GM19238 (cell line): ENCODE measurements around the gene SH2D1B.
"Not testable (repeated sequence)": the region's sequence is repeated elsewhere in the genome, so short reads cannot be mapped to it uniquely, and the experiment has no call there.

Experiments
- DNase-seq: peaks from one replicate; pipeline ENCODE4 v3.0.0; 2011; ENCODE audit warnings: low spot score; ENCODE audit not compliant: insufficient read length

The SH2D1B gene

GRCh38 chr1:162412002-162412401 is at the start of gene SH2D1B:
Gene SH2D1B (minus strand): TSS chr1:162412136. CDS start chr1:162412016, 120 bp downstream.
- no peak for DNase-seq

GRCh38 chr1:162458236-162458635 is 46.3 kb upstream of the SH2D1B start:
- DNase-seq, result no peak

GRCh38 chr1:162456323-162456722 is 44.4 kb upstream of the SH2D1B start:
- no peak for DNase-seq

- not testable (repeated sequence) for DNase-seq
Observed at GRCh38 chr1:162454361-162454760, 42.4 kb upstream of the SH2D1B start.

GRCh38 chr1:162446946-162447345 is 35.0 kb upstream of the SH2D1B start:
- no peak for DNase-seq

GRCh38 chr1:162444903-162445302 is 33.0 kb upstream of the SH2D1B start:
- DNase-seq, result no peak

GRCh38 chr1:162432977-162433713 is 21.2 kb upstream of the SH2D1B start:
- DNase-seq, result not testable (repeated sequence)

- DNase-seq, result no peak
Observed at GRCh38 chr1:162430583-162430982, 18.6 kb upstream of the SH2D1B start.

GRCh38 chr1:162422662-162423375 is 10.9 kb upstream of the SH2D1B start:
- DNase-seq, result no peak

- no peak for DNase-seq
Observed at GRCh38 chr1:162421258-162422164, 9.6 kb upstream of the SH2D1B start.

- no peak for DNase-seq
Observed at GRCh38 chr1:162420120-162420519, 8.2 kb upstream of the SH2D1B start.

- not testable (repeated sequence) for DNase-seq
Observed at GRCh38 chr1:162419450-162419931, 7.6 kb upstream of the SH2D1B start.

GRCh38 chr1:162418584-162418983 is 6.6 kb upstream of the SH2D1B start:
- not testable (repeated sequence) for DNase-seq

- no peak for DNase-seq
Observed at GRCh38 chr1:162417650-162418049, 5.7 kb upstream of the SH2D1B start.

- no peak for DNase-seq
Observed at GRCh38 chr1:162416909-162417308, 5.0 kb upstream of the SH2D1B start.

GRCh38 chr1:162416215-162416614 is 4.3 kb upstream of the SH2D1B start:
- no peak for DNase-seq

GRCh38 chr1:162407539-162407938 is 4.4 kb downstream of the SH2D1B start:
- no peak for DNase-seq

- DNase-seq, result no peak
Observed at GRCh38 chr1:162406811-162407210, 5.1 kb downstream of the SH2D1B start.

GRCh38 chr1:162405800-162406199 is 6.1 kb downstream of the SH2D1B start:
- DNase-seq, result no peak

- DNase-seq, result no peak
Observed at GRCh38 chr1:162404550-162405160, 7.3 kb downstream of the SH2D1B start.

GRCh38 chr1:162400790-162401355 is 11.1 kb downstream of the SH2D1B start:
- no peak for DNase-seq
